ENCODE results near the gene PRDM15. TPM values are rescaled to one million over a fixed set of nuclear protein-coding genes. Genes with fewer than 3 reads are reported as not detected.

The PRDM15 gene
- total RNA-seq, 3 donors from 2014 or later (not counting 1 experiment from before 2014, with no cell fraction given), result 11.4 to 13.5 (median 11.9) TPM

DNA sequence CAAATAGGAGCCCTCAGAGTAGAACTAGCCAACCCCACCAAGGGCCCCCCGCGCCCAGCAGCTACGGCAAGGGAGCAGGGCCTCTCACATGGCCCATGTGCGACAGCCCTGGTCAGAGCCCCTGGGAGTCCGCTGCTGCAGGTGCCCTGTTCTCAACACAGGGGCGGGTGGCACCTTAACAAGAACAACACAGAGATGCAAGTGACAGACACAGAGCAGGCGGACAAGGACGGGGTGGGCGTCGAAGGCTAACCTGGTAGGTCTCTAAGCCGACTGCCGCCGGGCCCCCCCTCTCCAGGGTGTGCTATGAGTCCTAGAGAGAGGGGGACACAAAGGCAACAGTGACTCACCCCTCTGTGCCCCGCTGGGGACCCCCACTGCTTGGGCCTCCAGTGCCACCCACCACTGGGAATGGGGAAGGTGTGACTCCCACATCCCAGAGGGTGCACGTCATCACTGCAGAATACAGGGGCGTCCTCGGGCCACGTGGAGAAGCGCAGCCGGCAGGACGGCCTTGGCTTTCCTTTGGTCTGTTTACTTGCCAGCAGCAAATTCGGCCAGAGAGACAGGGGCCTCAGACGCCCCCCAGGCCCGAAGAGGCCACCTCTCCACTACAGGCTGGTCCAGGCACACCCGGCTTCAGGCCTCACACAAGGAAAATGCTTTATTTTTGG lies 44.8 kb downstream of the PRDM15 start:
- H3K4me3 Mint-ChIP-seq, result no peak overlapping the region
- intact Hi-C loops (cut with micrococcal nuclease), result no loop called here
- H3K27ac ChIP-seq (ENCODE audit: low read length), result no peak overlapping the region
- H3K4me1 Mint-ChIP-seq, result no peaks in the 10 kb centered on the region
- H3K9me3 ChIP-seq (ENCODE audit: control insufficient read depth, insufficient read depth, low read length), result no peaks in the 10 kb centered on the region
- 92% methylated on average over 25 of the region's 25 CpGs for WGBS (ENCODE audit: insufficient coverage)
- DNase-seq (no peak), ATAC-seq (no peak)
- H3K27me3 Mint-ChIP-seq (ENCODE audit: low read depth in 2 of 2), result no peaks in the 10 kb centered on the region
- no peaks in the 10 kb centered on the region for H3K4me1 ChIP-seq (ENCODE audit: control insufficient read depth, insufficient read depth, low read length)
- peaks cover 8% of the 10 kb centered on the region for H3K36me3 Mint-ChIP-seq
- H3K27ac Mint-ChIP-seq, result no peak overlapping the region
- H3K4me3 ChIP-seq (ENCODE audit: low read length), result no peak overlapping the region
- H3K9me3 Mint-ChIP-seq, result no peaks in the 10 kb centered on the region
- no peaks in the 10 kb centered on the region for H3K27me3 ChIP-seq (ENCODE audit: control insufficient read depth, insufficient read depth, low read length)
- TF ChIP-seq, protein P1, sequence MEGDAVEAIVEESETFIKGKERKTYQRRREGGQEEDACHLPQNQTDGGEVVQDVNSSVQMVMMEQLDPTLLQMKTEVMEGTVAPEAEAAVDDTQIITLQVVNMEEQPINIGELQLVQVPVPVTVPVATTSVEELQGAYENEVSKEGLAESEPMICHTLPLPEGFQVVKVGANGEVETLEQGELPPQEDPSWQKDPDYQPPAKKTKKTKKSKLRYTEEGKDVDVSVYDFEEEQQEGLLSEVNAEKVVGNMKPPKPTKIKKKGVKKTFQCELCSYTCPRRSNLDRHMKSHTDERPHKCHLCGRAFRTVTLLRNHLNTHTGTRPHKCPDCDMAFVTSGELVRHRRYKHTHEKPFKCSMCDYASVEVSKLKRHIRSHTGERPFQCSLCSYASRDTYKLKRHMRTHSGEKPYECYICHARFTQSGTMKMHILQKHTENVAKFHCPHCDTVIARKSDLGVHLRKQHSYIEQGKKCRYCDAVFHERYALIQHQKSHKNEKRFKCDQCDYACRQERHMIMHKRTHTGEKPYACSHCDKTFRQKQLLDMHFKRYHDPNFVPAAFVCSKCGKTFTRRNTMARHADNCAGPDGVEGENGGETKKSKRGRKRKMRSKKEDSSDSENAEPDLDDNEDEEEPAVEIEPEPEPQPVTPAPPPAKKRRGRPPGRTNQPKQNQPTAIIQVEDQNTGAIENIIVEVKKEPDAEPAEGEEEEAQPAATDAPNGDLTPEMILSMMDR (IDR thresholded peaks at IDR 0.05), result no peak
- peaks cover 32% of the 10 kb centered on the region for H3K36me3 ChIP-seq (ENCODE audit: control insufficient read depth, insufficient read depth, low read length)

DNA sequence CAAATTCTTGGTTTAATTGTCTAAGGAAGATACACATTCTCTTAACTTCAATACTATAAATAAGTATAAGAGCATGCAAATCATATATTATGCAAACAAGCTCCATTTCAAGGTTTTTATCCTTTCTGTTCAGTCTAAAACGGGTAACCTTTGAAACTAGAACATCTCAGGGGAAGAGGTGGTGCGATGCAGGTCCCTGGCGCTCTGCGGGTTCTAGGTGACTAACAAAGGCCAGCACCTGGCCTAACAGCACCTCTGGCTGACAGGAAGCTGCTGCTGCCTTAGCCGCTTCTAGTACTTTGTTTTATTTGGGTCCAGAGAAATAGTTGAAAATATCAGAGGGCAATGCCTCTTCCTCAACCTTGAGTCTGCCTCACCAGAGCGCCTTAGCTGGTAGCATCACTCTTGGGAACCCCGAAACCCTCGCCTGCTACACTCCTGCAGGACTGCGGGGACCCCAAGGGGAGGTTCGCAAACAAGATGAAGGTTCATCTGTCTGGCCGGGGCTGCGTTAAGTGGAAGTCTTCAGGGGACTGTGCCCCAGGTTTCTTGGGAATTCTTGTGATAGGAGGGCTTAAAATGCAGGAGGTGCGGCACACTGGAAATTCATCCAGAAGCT lies 45.5 kb downstream of the PRDM15 start:
- no peaks in the 10 kb centered on the region for H3K27me3 ChIP-seq (ENCODE audit: control insufficient read depth, insufficient read depth, low read length)
- H3K4me1 Mint-ChIP-seq, result no peaks in the 10 kb centered on the region
- no peak overlapping the region for H3K4me3 Mint-ChIP-seq
- H3K36me3 Mint-ChIP-seq, result peaks cover 8% of the 10 kb centered on the region
- WGBS (ENCODE audit: insufficient coverage), result 86% methylated on average over 13 of the region's 13 CpGs
- intact Hi-C loops (cut with micrococcal nuclease), result no loop called here
- H3K9me3 ChIP-seq (ENCODE audit: control insufficient read depth, insufficient read depth, low read length), result no peaks in the 10 kb centered on the region
- H3K9me3 Mint-ChIP-seq, result no peaks in the 10 kb centered on the region
- no peaks in the 10 kb centered on the region for H3K4me1 ChIP-seq (ENCODE audit: control insufficient read depth, insufficient read depth, low read length)
- DNase-seq (no peak), ATAC-seq (no peak)
- H3K36me3 ChIP-seq (ENCODE audit: control insufficient read depth, insufficient read depth, low read length), result peaks cover 26% of the 10 kb centered on the region
- TF ChIP-seq, protein P1 (IDR thresholded peaks at IDR 0.05), result no peak
- no peak overlapping the region for H3K27ac ChIP-seq (ENCODE audit: low read length)
- no peaks in the 10 kb centered on the region for H3K27me3 Mint-ChIP-seq (ENCODE audit: low read depth in 2 of 2)
- H3K27ac Mint-ChIP-seq, result no peak overlapping the region
- H3K4me3 ChIP-seq (ENCODE audit: low read length), result no peak overlapping the region

DNA sequence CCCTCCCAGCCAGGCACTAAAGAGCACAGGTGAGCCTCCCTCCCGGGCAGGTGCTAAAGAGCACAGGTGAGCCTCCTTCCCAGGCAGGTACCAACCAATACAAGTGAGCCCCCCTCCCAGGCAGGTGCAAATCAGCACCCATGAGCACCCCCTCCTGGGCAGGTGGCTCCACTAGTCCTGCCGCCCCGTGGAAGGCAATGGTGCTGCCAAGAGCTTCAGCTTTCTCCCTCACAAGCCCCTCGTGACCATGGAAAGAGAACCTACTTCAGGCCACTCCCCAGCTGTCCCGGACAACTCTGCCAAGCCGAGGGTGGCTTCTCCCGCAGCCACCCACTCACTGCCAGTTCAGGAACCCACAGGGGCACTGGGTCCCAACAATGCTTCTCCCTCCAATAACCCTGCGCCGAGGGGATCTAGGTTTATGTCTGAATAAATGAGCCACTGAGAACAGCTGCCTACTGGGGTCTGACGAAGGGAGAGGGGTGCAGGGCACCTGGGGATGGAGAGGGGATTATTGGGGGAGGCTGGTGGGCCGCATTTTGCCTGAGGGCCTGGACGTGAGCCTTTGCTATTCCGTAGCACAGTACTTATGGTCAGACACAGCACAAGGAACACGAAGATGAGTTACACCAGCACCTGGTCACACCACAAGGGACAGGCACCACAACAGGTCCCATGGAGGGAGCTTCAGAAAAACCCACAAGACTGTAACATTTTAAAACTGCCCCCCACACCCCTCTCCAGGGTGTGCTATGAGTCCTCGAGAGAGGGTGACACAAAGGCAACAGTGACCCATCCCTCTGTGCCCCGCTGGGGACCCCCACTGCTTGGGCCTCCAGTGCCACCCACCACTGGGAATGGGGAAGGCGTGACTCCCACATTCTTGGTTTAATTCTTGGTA lies 46.3 kb downstream of the PRDM15 start:
- H3K27me3 ChIP-seq (ENCODE audit: control insufficient read depth, insufficient read depth, low read length), result no peaks in the 10 kb centered on the region
- H3K9me3 Mint-ChIP-seq, result no peaks in the 10 kb centered on the region
- H3K36me3 ChIP-seq (ENCODE audit: control insufficient read depth, insufficient read depth, low read length), result peaks cover 20% of the 10 kb centered on the region
- H3K27ac ChIP-seq (ENCODE audit: low read length), result no peak overlapping the region
- intact Hi-C loops (cut with micrococcal nuclease), result no loop called here
- H3K4me3 Mint-ChIP-seq, result no peak overlapping the region
- 85% methylated on average over 16 of the region's 17 CpGs for WGBS (ENCODE audit: insufficient coverage)
- no peak for DNase-seq
- H3K4me3 ChIP-seq (ENCODE audit: low read length), result no peak overlapping the region
- TF ChIP-seq, protein P1 (IDR thresholded peaks at IDR 0.05), result no peak
- H3K27ac Mint-ChIP-seq, result no peak overlapping the region
- peaks cover 8% of the 10 kb centered on the region for H3K36me3 Mint-ChIP-seq
- no peaks in the 10 kb centered on the region for H3K9me3 ChIP-seq (ENCODE audit: control insufficient read depth, insufficient read depth, low read length)
- no peaks in the 10 kb centered on the region for H3K4me1 ChIP-seq (ENCODE audit: control insufficient read depth, insufficient read depth, low read length)
- ATAC-seq, result no peak
- no peaks in the 10 kb centered on the region for H3K27me3 Mint-ChIP-seq (ENCODE audit: low read depth in 2 of 2)
- no peaks in the 10 kb centered on the region for H3K4me1 Mint-ChIP-seq
